DMS79 treated with DMSO at 0.1 percent for 48 hours (cell line): ENCODE results near the gene CACNG1.
"Not testable (repeated sequence)": the region's sequence is repeated elsewhere in the genome, so short reads cannot be mapped to it uniquely, and the experiment has no call there.

Experiments used
- DNase-seq: peaks from one replicate; lab custom pipeline; 2025; lab: John Stamatoyannopoulos, UW

CACNG1 gene

DNA sequence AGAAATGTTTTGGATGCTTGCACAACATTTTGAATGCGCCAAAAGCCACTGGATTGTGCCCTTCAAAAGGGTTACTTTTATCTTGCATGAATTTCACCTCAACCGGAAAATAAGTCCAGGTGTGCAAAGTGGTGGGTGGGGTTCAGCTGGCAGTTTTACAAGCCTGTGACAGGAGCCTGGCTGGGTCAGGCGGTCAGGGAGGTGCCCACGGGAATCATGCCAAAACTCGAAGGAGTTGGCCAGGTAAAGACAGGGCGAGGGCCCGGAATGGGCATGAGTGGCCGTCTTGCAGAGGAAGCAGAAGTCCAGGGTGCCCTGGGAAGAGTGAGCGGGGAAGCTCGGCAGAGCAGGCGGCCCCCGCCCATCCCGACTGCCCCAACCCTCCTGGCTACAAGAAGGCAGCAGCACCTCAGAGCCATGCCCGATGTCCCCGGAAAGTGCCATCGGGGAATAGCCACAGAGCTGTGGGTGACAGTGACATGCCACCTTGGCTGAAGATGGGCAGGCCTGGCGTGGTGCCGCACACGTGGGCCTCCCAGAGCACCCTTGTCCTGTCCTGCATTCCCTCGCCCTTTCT lies 19.1 kb upstream of the CACNG1 start:
- peak; percentile 34 for DNase-seq

DNA sequence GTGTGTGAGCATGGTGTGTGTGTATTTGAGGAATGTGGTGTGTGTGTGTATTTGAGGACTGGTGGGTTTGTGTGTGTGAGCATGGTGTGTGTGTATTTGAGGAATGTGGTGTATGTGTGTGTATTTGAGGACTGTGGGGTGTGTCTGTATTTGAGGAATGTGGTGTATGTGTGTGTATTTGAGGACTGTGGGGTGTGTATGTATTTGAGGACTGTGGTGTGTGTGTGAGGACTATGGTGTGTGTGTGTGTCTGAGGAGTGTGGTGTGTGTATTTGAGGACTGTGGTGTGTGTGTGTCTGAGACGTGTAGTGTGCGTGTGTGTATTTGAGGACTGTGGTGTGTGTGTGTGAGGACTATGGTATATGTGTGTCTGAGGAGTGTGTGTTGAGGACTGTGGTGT lies 18.0 kb upstream of the CACNG1 start:
- no peak for DNase-seq

DNA sequence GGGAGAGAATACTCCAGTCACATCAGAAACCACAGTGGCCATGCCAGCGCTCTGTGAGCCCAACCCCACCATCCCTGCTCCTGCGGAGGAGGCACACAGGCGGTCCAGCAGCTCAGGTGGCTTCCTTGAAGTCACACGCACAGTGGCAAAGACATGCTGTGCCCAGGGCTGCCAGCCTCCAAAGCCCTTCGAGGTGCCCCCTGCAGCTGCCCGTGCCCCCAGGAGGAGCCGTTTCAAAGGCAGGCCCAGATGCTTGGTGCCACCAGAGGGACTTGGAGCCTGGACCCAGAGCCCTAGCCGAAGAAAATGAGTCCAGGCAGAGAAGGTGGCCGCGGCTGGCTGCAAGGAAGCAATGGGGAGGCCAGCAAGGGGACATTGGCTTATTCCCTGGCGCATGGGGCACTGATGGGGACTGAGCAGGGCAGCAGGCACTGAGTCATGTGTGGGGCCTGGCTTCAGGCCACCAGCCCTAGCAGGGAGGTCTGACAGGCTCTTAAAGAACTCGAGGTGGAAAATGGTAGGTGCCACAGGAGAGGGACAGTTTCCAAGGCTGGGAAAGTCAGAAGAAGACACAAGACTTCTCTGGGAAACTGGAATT lies 17.2 kb upstream of the CACNG1 start:
- no peak for DNase-seq

DNA sequence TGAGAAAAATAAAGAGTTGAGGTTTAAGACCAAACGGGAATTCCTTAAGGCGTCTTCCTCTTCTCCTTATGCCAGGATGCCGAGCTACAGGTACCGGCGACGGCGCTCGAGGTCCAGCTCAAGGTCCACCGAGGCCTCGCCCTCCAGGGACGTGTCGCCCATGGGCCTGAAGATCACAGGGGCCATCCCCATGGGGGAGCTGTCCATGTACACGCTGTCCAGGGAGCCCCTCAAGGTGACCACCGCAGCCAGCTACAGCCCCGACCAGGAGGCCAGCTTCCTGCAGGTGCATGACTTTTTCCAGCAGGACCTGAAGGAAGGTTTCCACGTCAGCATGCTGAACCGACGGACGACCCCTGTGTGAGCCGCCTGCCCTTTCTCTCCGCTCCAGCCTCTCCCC lies 13.7 kb upstream of the CACNG1 start:
- no peak for DNase-seq

- no peak for DNase-seq
Measured at GRCh38 chr17:67032382-67032781, 12.0 kb upstream of the CACNG1 start.

DNA sequence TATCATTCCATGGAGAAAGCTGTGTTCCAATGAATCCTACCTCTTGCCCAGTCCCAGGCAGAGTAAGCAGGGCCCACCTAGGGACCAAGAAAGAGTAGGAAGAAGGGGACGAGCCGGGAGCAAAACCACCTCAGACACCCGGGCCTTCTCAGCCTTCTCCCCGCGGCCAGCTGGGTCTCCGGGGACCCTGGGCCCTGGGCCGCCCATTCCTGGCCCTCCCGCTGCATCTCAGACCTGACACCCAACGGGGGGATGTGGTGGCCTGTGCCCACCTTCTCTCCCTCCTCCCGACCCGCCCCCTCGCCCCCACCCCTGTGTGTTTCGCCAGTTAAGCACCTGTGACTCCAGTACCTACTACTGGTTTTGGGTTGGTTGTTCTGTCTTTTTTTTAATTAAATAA lies 11.4 kb upstream of the CACNG1 start:
- DNase-seq, result no peak

DNA sequence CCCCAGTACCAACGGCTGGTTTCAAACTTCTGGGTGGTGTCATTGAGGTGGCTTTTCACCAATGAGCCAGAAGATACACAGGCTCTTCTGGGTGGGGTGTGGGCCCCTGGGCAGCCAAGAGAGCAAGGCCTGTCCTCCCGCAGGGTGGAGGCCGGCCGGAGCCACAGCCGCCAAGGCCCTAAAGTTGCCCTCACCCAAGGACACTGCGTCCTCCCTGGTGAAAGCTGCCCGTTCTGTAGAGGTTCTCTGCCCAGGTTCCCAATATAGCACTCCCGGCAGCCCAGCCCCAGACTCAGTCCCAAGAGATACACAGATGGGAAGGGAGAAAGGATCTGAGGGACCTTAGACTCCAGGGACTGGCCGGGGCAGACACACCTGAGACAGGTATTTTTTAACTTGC lies 10.7 kb upstream of the CACNG1 start:
- no peak for DNase-seq

DNA sequence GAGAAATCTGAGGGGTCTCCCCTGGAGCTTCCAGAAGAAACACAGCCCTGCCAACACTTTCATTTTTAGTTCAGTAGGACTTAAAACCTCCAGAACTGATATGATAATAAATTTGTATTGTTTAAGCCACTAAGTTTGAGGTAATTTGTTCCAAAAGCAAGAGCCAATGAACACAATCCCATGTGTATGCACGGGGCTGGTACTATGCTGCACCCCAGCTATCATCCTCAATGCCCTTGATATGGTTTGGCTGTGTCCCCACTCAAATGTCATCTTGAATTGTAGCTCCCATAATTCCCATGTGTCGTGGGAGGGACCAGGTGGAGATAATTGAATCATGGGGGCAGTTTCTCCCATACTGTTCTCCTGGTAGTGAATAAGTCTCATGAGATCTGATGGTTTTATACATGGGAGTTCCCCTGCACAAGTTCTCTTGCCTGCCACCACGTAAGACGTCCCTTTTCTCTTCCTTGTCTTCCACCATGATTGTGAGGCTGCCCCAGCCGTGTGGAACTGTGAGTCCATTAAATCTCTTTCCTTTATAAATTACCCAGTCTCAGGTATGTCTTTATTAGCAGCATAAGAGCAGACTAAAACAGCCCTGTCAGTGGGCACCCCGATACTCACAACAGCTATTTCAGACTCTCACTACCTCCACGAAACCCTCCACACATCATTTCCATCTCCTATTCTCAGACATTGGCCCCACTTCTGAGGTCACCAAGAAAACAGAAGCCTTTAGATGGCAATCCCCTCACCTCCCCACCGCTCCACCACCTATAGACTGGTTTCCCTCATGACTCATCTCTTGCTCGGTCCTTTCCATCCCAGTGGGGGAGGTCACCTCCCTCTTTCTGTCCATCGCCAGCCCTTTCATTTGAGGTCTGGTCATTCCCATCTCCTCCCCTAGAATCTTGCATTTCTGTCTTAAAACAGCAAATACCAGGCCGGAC lies 8.9 kb upstream of the CACNG1 start:
- no peak for DNase-seq

DNA sequence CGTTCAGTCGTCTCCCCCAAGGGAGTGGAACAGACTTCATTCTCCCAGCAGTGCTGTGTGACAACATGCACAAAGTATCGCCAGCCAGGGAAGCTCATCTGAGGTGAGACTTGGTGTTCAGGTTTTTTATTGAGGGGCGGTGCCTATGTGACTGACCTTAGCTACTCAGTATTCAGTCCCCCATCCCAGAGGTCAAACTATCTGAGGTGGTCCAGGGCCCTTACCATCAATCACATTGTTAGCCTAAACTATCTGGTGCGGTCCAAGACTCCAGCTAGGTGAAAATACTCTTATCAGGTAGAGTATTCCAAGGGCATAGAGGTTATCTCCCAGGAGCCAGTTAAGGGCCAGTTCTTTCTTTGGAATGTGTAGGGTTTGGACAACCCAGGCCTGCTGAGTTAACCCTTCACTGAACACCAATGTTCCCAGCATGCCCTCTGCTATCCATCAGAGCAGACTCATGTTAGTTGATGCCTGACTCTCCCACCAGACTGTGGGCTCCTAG lies 5.4 kb upstream of the CACNG1 start:
- no peak for DNase-seq

DNA sequence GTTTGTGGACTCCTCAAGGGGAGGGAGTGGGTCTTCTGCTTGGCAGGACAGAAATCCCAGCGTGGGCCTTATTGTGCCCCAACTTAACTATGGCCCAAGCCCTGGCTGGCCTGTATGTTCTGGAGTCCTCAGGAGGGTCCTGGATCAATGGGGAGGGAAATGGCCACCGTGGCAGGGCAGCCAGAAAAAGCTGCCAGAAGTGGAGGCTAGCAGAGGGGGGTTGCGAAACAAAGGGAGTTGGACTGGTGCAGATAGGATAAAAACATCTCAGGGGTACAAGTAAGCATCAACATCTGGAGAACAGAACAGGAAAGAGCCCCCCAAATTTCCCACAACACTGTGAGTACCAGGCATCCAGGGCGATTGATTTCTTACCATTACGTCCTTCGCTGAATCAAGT lies 3.7 kb upstream of the CACNG1 start:
- no peak for DNase-seq

- not testable (repeated sequence) for DNase-seq
Measured at GRCh38 chr17:67041119-67041518, 3.2 kb upstream of the CACNG1 start.

DNA sequence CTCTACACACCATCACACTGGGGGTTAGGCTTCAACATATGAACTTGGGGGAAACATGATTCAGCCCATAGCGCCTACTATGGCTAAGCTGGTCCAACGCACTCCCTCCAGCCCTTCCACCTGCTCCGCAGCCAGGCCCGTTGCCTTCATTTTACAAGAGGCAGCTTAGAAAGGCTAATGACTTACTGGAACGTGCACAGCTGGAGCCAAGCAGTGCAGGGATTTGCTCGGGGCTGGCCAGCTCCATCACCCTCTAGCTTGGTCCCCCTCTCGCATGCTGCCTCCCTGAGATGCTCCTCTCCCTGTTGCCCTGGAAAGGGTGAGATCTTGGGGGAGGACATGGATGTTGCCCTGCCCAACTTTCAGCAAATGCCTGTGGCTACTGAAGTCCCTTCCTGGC lies 2.8 kb upstream of the CACNG1 start:
- DNase-seq, result no peak

DNA sequence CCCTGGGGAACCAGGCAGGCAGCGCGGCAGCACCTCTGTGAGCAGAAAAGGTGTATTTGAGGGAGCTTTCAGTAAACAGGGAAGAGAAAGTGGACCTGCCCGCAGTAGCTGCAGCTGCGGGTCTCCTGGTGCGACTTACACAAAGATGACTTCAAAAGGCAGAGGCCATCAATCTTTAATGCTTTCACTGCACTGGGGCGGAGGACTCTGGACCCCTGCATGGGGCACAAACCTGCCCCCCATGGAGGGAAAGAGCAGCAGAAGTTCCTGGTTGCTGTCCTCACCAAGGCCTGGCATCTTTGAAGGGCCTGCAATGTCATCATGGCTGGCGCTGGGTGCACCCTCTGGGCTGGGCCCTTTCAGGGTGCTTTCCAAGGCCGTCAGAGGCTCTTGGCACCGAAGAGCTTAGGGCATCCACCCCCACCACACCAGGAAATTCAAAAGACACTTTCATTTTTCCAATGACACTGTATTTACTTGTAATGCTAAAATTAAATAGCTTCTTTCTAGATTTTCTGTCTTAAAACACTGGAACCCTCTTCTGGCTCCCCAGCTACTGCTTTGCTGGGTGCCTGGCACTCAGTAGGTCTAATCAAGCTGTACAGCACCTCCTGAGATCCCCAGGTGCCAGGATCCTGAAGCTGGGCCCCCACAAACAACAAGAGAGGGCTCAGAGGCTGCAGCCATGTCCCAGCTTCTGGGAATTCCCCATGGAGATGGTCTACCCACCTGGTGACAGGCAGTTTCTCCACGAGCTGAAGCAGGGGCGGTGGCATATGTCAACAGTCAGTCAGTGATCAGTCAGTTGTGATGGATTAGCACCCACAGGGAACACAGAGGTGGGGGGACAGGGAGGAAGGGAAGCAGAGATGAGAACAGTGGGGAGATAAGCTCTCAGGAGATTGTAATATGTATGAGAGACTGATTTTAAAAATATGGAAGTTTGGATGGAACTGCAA lies 2.1 kb upstream of the CACNG1 start:
- DNase-seq, result no peak

DNA sequence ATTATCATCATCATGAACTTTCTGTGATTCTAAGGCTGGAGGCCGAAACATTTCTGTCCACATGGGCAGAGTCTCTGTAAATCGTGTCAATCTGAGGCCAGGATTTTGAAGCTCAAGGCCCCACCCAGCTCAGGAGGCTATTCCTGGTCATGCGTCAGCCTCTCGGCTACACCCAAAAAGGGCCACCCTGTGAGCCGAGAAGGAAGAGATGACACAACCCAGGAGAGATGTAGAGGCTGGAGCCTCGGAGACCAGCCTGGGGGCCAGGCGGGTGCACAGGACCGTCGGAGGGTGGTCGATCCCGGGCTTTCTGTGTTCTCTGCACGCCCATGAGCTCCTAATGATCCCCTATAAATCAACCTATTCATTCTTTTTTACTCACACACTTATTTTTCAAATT lies 1.1 kb upstream of the CACNG1 start:
- no peak for DNase-seq

DNA sequence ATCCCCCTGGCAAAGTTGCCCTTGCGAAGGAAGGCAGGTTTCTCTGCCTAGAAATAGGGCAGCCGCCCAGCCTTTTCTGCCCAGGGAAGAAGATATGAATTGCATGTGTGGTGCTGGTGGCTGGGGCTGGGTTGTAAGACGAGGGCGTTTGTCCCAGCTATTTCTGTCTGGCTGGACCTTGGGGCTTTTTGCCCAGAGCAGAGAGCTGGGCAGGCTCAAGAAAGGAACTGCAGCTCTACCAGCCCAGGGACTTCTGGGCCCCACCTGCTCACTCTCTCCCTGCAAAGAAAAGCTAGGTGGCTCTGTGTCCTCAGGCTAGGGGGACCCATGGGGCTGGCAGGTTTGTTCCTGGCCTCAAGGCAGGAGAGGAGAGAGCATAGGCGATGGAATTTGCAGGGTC lies 586 bp downstream of the CACNG1 start:
- no peak for DNase-seq

DNA sequence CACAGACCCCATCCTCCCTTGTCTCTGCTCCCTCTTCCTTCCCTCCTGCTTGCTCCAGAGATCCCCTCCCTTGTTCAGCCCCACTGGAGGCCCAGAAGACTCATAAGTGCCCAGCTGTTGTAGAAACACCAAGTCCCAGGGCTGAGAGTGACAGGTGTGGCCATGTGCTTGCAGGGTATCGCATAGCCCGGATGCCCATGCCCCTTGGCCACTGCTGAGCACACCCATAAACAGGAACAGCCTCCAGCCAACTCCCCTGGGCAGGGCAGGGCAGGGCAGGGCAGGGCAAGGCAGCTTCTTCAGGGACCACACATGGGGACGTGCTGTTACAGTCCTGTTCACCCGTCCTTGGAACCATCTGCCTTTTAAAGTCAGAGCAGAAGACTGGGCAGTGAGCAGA lies 2.0 kb downstream of the CACNG1 start:
- DNase-seq, result no peak

DNA sequence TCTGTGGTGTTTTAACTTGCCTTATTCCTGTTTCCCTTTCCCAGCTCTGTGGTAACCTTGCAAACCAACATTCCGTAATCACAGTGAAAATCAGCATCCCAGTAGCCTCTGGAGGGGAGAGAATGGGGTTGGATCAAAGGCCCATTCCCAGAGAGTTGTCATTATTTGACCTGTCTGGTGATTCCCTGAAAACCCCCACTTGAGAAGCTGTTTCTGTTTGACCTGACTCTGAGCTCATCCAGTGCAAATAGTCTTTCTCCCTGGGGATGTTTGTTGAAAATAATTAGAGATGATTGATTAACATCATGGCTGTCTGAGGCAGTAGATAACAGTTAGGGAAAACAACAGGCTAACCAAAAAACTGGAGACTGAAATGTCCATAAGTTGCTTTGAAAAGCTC lies 3.0 kb downstream of the CACNG1 start:
- no peak for DNase-seq

DNA sequence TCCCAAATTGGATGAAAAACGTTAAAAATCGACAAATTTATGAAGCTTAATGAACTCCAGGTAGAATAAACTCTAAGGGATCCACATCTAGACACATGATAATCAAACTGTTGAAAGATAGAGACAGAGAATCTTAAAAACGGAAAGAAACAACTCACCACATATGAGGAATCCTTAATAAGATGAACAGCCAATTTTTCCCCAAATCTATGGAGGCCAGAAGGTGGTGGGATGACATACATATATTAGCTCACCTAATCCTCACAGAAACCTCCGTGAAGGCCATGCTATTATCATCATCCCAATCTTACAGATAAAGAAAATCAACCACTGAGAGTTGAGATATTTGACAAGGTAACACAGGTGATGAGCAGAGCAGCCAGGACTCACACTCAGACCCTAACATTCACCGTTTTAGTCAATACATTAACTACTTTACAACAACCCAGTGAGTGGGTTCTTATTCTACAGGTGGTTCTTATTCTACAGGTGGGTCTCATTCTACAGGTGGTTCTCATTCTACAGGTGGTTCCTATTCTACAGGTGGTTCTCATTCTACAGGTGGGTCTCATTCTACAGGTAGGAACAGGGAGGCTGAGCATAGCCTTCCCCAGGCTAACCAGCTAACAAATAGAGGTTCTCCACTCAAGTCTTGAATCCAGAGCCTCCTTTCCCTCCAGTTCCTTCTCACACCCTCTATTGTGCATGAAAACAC lies 4.8 kb downstream of the CACNG1 start:
- no peak for DNase-seq

GRCh38 chr17:67050066-67050465 lies 5.7 kb downstream of the CACNG1 start:
- DNase-seq, result no peak

GRCh38 chr17:67050471-67051154 lies 6.3 kb downstream of the CACNG1 start:
- DNase-seq, result no peak

GRCh38 chr17:67051155-67051538 lies 6.8 kb downstream of the CACNG1 start:
- no peak for DNase-seq
